HG02870 (cell line): ENCODE results near the gene TPO.
"Not testable (repeated sequence)": the region's sequence is repeated elsewhere in the genome, so short reads cannot be mapped to it uniquely, and the experiment has no call there.

Source experiments
- ATAC-seq: cut with Tn5 transposase; IDR thresholded peaks from one replicate; pipeline ENCODE4 v1.9.1; 2021; ENCODE audit warnings: mild to moderate bottlenecking, moderate library complexity; ENCODE audit not compliant: unreplicated experiment

TPO gene

GRCh38 chr2:1577846-1578245, 164.6 kb downstream of the TPO start:
- no peak for ATAC-seq

GRCh38 chr2:1581257-1581964, 168.1 kb downstream of the TPO start:
- not testable (repeated sequence) for ATAC-seq

- ATAC-seq, result no peak
These were observed 168.8 kb downstream of the TPO start for GRCh38 chr2:1581965-1582625.

- ATAC-seq, result no peak
These were observed 169.7 kb downstream of the TPO start for GRCh38 chr2:1582891-1583341.

- no peak for ATAC-seq
These were observed 170.8 kb downstream of the TPO start for GRCh38 chr2:1584051-1584531.

- no peak for ATAC-seq
These were observed 171.6 kb downstream of the TPO start for GRCh38 chr2:1584691-1585485.

- ATAC-seq, result no peak
These were observed 172.4 kb downstream of the TPO start for GRCh38 chr2:1585635-1586034.

GRCh38 chr2:1586251-1586922, 173.1 kb downstream of the TPO start:
- ATAC-seq, result no peak

GRCh38 chr2:1586923-1587840, 173.9 kb downstream of the TPO start:
- no peak for ATAC-seq

- no peak for ATAC-seq
These were observed 175.1 kb downstream of the TPO start for GRCh38 chr2:1588051-1588977.

GRCh38 chr2:1588978-1589621, 175.8 kb downstream of the TPO start:
- ATAC-seq, result no peak

- no peak for ATAC-seq
These were observed 177.6 kb downstream of the TPO start for GRCh38 chr2:1590596-1591460.

GRCh38 chr2:1591461-1591770, 178.2 kb downstream of the TPO start:
- no peak for ATAC-seq
